GM12801 (cell line): Measurements from ENCODE around the gene MRPL34.

Experiments used
- CTCF ChIP-seq: IDR thresholded peaks from one replicate; pipeline ENCODE4 v1.5.1; 2011; ENCODE audit warnings: control low read depth; ENCODE audit not compliant: insufficient read length; ENCODE audit errors: extremely low read depth

Gene MRPL34

GRCh38 chr19:17309198-17309964 lies 3.7 kb downstream of the MRPL34 start, which contains the start of gene DDA1:
DDA1 (plus strand) TSS chr19:17309563; CDS start chr19:17309655, 92 bp downstream.
- TF ChIP-seq CTCF = no peak

GRCh38 chr19:17309965-17310461 lies 4.3 kb downstream of the MRPL34 start:
- no peak for TF ChIP-seq CTCF

GRCh38 chr19:17311455-17312188 lies 6.0 kb downstream of the MRPL34 start:
- TF ChIP-seq CTCF = no peak

GRCh38 chr19:17312189-17313113 lies 6.8 kb downstream of the MRPL34 start:
- TF ChIP-seq CTCF = no peak

- no peak for TF ChIP-seq CTCF
Observed at GRCh38 chr19:17314007-17314593, 8.4 kb downstream of the MRPL34 start.

- TF ChIP-seq CTCF = no peak
Observed at GRCh38 chr19:17318966-17319365, 13.3 kb downstream of the MRPL34 start.
